ENCODE data around the gene MIER1.
A peak's percentile ranks its signal among the peaks of the same experiment; 100 is the strongest.

MIER1 gene

GRCh38 chr1:66920543-66920942, 4.2 kb upstream of the MIER1 start:
- Histone ChIP-seq H3K27ac (ENCODE audit: low read depth, low read length) (no peak overlapping the region), H3K4me3 (ENCODE audit: low read depth in 1 of 2, low read length in 2 of 2) (no peak overlapping the region), H3K4me1 (ENCODE audit: control insufficient read depth in 1 of 2, insufficient read depth in 2 of 2, low read length in 2 of 2) (peaks cover 11 to 16% of the 10 kb centered on the region in 2 donors), H3K9ac (ENCODE audit: low read depth in 1 of 2, low read length in 2 of 2) (no peak overlapping the region), H3K27me3 (ENCODE audit: control insufficient read depth in 1 of 2, insufficient read depth in 2 of 2, low read length in 2 of 2) (no peaks in the 10 kb centered on the region), H3K9me3 (ENCODE audit: control insufficient read depth in 1 of 2, low read length in 2 of 2) (no peaks in the 10 kb centered on the region), H3K36me3 (ENCODE audit: control insufficient read depth in 1 of 2, insufficient read depth in 2 of 2, low read length in 2 of 2) (no peaks in the 10 kb centered on the region)

- Histone ChIP-seq H3K9me3 (ENCODE audit: control insufficient read depth in 1 of 2, low read length in 2 of 2) (no peaks in the 10 kb centered on the region), H3K27me3 (ENCODE audit: control insufficient read depth in 1 of 2, insufficient read depth in 2 of 2, low read length in 2 of 2) (no peaks in the 10 kb centered on the region), H3K4me1 (ENCODE audit: control insufficient read depth in 1 of 2, insufficient read depth in 2 of 2, low read length in 2 of 2) (peaks cover 22 to 32% of the 10 kb centered on the region in 2 donors), H3K36me3 (ENCODE audit: control insufficient read depth in 1 of 2, insufficient read depth in 2 of 2, low read length in 2 of 2) (no peaks in the 10 kb centered on the region), H3K27ac (ENCODE audit: low read depth, low read length) (peak overlapping the region; percentile 89), H3K9ac (ENCODE audit: low read depth in 1 of 2, low read length in 2 of 2) (peak overlapping the region; percentile 73 to 86), H3K4me3 (ENCODE audit: low read depth in 1 of 2, low read length in 2 of 2) (peak overlapping the region; percentile 85 to 86)
Observed at GRCh38 chr1:66925558-66925910, 744 bp downstream of the MIER1 start.

- Histone ChIP-seq H3K4me1 (ENCODE audit: control insufficient read depth in 1 of 2, insufficient read depth in 2 of 2, low read length in 2 of 2) (peaks cover 22 to 32% of the 10 kb centered on the region in 2 donors), H3K4me3 (ENCODE audit: low read depth in 1 of 2, low read length in 2 of 2) (peak overlapping the region; percentile 85 to 86), H3K9ac (ENCODE audit: low read depth in 1 of 2, low read length in 2 of 2) (peak overlapping the region; percentile 73 to 86), H3K9me3 (ENCODE audit: control insufficient read depth in 1 of 2, low read length in 2 of 2) (no peaks in the 10 kb centered on the region), H3K27me3 (ENCODE audit: control insufficient read depth in 1 of 2, insufficient read depth in 2 of 2, low read length in 2 of 2) (no peaks in the 10 kb centered on the region), H3K27ac (ENCODE audit: low read depth, low read length) (no peak overlapping the region), H3K36me3 (ENCODE audit: control insufficient read depth in 1 of 2, insufficient read depth in 2 of 2, low read length in 2 of 2) (no peaks in the 10 kb centered on the region)
Observed at GRCh38 chr1:66925944-66926343, 1.2 kb downstream of the MIER1 start.

- Histone ChIP-seq H3K36me3 (ENCODE audit: control insufficient read depth in 1 of 2, insufficient read depth in 2 of 2, low read length in 2 of 2) (no peaks in the 10 kb centered on the region), H3K9ac (ENCODE audit: low read depth in 1 of 2, low read length in 2 of 2) (no peak overlapping the region), H3K4me1 (ENCODE audit: control insufficient read depth in 1 of 2, insufficient read depth in 2 of 2, low read length in 2 of 2) (peaks cover 27 to 37% of the 10 kb centered on the region in 2 donors), H3K9me3 (ENCODE audit: control insufficient read depth in 1 of 2, low read length in 2 of 2) (no peaks in the 10 kb centered on the region), H3K27ac (ENCODE audit: low read depth, low read length) (no peak overlapping the region), H3K4me3 (ENCODE audit: low read depth in 1 of 2, low read length in 2 of 2) (no peak overlapping the region), H3K27me3 (ENCODE audit: control insufficient read depth in 1 of 2, insufficient read depth in 2 of 2, low read length in 2 of 2) (no peaks in the 10 kb centered on the region)
Observed at GRCh38 chr1:66927528-66927927, 2.7 kb downstream of the MIER1 start.

GRCh38 chr1:66929146-66929688, 4.4 kb downstream of the MIER1 start:
- no peaks in the 10 kb centered on the region for H3K9me3 ChIP-seq (ENCODE audit: control insufficient read depth in 1 of 2, low read length in 2 of 2)
- H3K27ac ChIP-seq (ENCODE audit: low read depth, low read length): peak overlapping the region; percentile 92
- H3K9ac ChIP-seq (ENCODE audit: low read depth in 1 of 2, low read length in 2 of 2): peak overlapping the region; percentile 67 to 98
- no peaks in the 10 kb centered on the region for H3K36me3 ChIP-seq (ENCODE audit: control insufficient read depth in 1 of 2, insufficient read depth in 2 of 2, low read length in 2 of 2)
- H3K4me3 ChIP-seq (ENCODE audit: low read depth in 1 of 2, low read length in 2 of 2): peak overlapping the region; percentile 92 to 99
- peaks cover 29 to 31% of the 10 kb centered on the region in 2 donors for H3K4me1 ChIP-seq (ENCODE audit: control insufficient read depth in 1 of 2, insufficient read depth in 2 of 2, low read length in 2 of 2)
- H3K27me3 ChIP-seq (ENCODE audit: control insufficient read depth in 1 of 2, insufficient read depth in 2 of 2, low read length in 2 of 2): no peaks in the 10 kb centered on the region

GRCh38 chr1:66929691-66929998, 4.9 kb downstream of the MIER1 start:
- H3K27me3 ChIP-seq (ENCODE audit: control insufficient read depth in 1 of 2, insufficient read depth in 2 of 2, low read length in 2 of 2): no peaks in the 10 kb centered on the region
- H3K4me1 ChIP-seq (ENCODE audit: control insufficient read depth in 1 of 2, insufficient read depth in 2 of 2, low read length in 2 of 2): peaks cover 29 to 33% of the 10 kb centered on the region in 2 donors
- no peaks in the 10 kb centered on the region for H3K9me3 ChIP-seq (ENCODE audit: control insufficient read depth in 1 of 2, low read length in 2 of 2)
- no peaks in the 10 kb centered on the region for H3K36me3 ChIP-seq (ENCODE audit: control insufficient read depth in 1 of 2, insufficient read depth in 2 of 2, low read length in 2 of 2)
- peak overlapping the region; percentile 92 to 99 for H3K4me3 ChIP-seq (ENCODE audit: low read depth in 1 of 2, low read length in 2 of 2)
- peak overlapping the region; percentile 67 to 98 for H3K9ac ChIP-seq (ENCODE audit: low read depth in 1 of 2, low read length in 2 of 2)
- peak overlapping the region; percentile 92 for H3K27ac ChIP-seq (ENCODE audit: low read depth, low read length)

GRCh38 chr1:66929999-66930822, 5.4 kb downstream of the MIER1 start:
- Histone ChIP-seq H3K9me3 (ENCODE audit: control insufficient read depth in 1 of 2, low read length in 2 of 2) (no peaks in the 10 kb centered on the region), H3K9ac (ENCODE audit: low read depth in 1 of 2, low read length in 2 of 2) (peak overlapping the region; percentile 94 to 98), H3K36me3 (ENCODE audit: control insufficient read depth in 1 of 2, insufficient read depth in 2 of 2, low read length in 2 of 2) (no peaks in the 10 kb centered on the region), H3K4me1 (ENCODE audit: control insufficient read depth in 1 of 2, insufficient read depth in 2 of 2, low read length in 2 of 2) (peaks cover 29 to 34% of the 10 kb centered on the region in 2 donors), H3K4me3 (ENCODE audit: low read depth in 1 of 2, low read length in 2 of 2) (peak overlapping the region; percentile 92 to 99), H3K27ac (ENCODE audit: low read depth, low read length) (peak overlapping the region; percentile 92), H3K27me3 (ENCODE audit: control insufficient read depth in 1 of 2, insufficient read depth in 2 of 2, low read length in 2 of 2) (no peaks in the 10 kb centered on the region)

GRCh38 chr1:66930823-66931174, 6.0 kb downstream of the MIER1 start:
- Histone ChIP-seq H3K27ac (ENCODE audit: low read depth, low read length) (peak overlapping the region; percentile 92), H3K9me3 (ENCODE audit: control insufficient read depth in 1 of 2, low read length in 2 of 2) (no peaks in the 10 kb centered on the region), H3K27me3 (ENCODE audit: control insufficient read depth in 1 of 2, insufficient read depth in 2 of 2, low read length in 2 of 2) (no peaks in the 10 kb centered on the region), H3K36me3 (ENCODE audit: control insufficient read depth in 1 of 2, insufficient read depth in 2 of 2, low read length in 2 of 2) (no peaks in the 10 kb centered on the region), H3K4me1 (ENCODE audit: control insufficient read depth in 1 of 2, insufficient read depth in 2 of 2, low read length in 2 of 2) (peaks cover 27 to 29% of the 10 kb centered on the region in 2 donors), H3K4me3 (ENCODE audit: low read depth in 1 of 2, low read length in 2 of 2) (peak overlapping the region; percentile 92 to 99), H3K9ac (ENCODE audit: low read depth in 1 of 2, low read length in 2 of 2) (peak overlapping the region; percentile 94 to 98)

- H3K9ac ChIP-seq (ENCODE audit: low read depth in 1 of 2, low read length in 2 of 2): peak overlapping the region; percentile 94 to 98
- no peaks in the 10 kb centered on the region for H3K9me3 ChIP-seq (ENCODE audit: control insufficient read depth in 1 of 2, low read length in 2 of 2)
- H3K27me3 ChIP-seq (ENCODE audit: control insufficient read depth in 1 of 2, insufficient read depth in 2 of 2, low read length in 2 of 2): no peaks in the 10 kb centered on the region
- H3K4me1 ChIP-seq (ENCODE audit: control insufficient read depth in 1 of 2, insufficient read depth in 2 of 2, low read length in 2 of 2): peaks cover 22 to 23% of the 10 kb centered on the region in 2 donors
- no peaks in the 10 kb centered on the region for H3K36me3 ChIP-seq (ENCODE audit: control insufficient read depth in 1 of 2, insufficient read depth in 2 of 2, low read length in 2 of 2)
- H3K4me3 ChIP-seq (ENCODE audit: low read depth in 1 of 2, low read length in 2 of 2): peak overlapping the region; percentile 92 to 99
- H3K27ac ChIP-seq (ENCODE audit: low read depth, low read length): no peak overlapping the region
Observed at GRCh38 chr1:66931590-66931989, 6.8 kb downstream of the MIER1 start.

- peak overlapping the region in 1 of 2 donors; percentile 45 for H3K9ac ChIP-seq (ENCODE audit: low read depth in 1 of 2, low read length in 2 of 2)
- no peaks in the 10 kb centered on the region for H3K27me3 ChIP-seq (ENCODE audit: control insufficient read depth in 1 of 2, insufficient read depth in 2 of 2, low read length in 2 of 2)
- H3K36me3 ChIP-seq (ENCODE audit: control insufficient read depth in 1 of 2, insufficient read depth in 2 of 2, low read length in 2 of 2): no peaks in the 10 kb centered on the region
- no peaks in the 10 kb centered on the region for H3K9me3 ChIP-seq (ENCODE audit: control insufficient read depth in 1 of 2, low read length in 2 of 2)
- H3K27ac ChIP-seq (ENCODE audit: low read depth, low read length): no peak overlapping the region
- peaks cover 23 to 27% of the 10 kb centered on the region in 2 donors for H3K4me1 ChIP-seq (ENCODE audit: control insufficient read depth in 1 of 2, insufficient read depth in 2 of 2, low read length in 2 of 2)
- peak overlapping the region in 1 of 2 donors; percentile 55 for H3K4me3 ChIP-seq (ENCODE audit: low read depth in 1 of 2, low read length in 2 of 2)
Observed at GRCh38 chr1:66932291-66932690, 7.5 kb downstream of the MIER1 start.
